GM23248 (cell line): ENCODE data around the gene SBNO2.

ENCODE experiments used
- EZH2 ChIP-seq: fragments of 200-600 bp; sonication (generic); IDR thresholded peaks from 2 replicates; pipeline ENCODE4 v1.6.1; 2018; ENCODE audit warnings: antibody characterized with exemption, mild to moderate bottlenecking; ENCODE audit not compliant: insufficient read depth, poor library complexity, severe bottlenecking
- EZH2phosphoT487 ChIP-seq: fragments of 200-600 bp; sonication (generic); IDR thresholded peaks from 2 replicates; pipeline ENCODE4 v1.6.1; 2018; ENCODE audit warnings: antibody characterized with exemption, moderate library complexity, mild to moderate bottlenecking, low read depth; ENCODE audit not compliant: insufficient read depth

GRCh38 chr19:1145635-1146411 lies 28.2 kb downstream of the SBNO2 start:
- no peak for TF ChIP-seq EZH2
- no peak for TF ChIP-seq EZH2phosphoT487
